ENCODE measurements around the gene UGDH. TPM values are rescaled to one million over a fixed set of nuclear protein-coding genes. Genes with fewer than 3 reads are reported as not detected.

Gene UGDH
- total RNA-seq, result 10 to 100 TPM; 28.2 to 79.6 TPM

DNA sequence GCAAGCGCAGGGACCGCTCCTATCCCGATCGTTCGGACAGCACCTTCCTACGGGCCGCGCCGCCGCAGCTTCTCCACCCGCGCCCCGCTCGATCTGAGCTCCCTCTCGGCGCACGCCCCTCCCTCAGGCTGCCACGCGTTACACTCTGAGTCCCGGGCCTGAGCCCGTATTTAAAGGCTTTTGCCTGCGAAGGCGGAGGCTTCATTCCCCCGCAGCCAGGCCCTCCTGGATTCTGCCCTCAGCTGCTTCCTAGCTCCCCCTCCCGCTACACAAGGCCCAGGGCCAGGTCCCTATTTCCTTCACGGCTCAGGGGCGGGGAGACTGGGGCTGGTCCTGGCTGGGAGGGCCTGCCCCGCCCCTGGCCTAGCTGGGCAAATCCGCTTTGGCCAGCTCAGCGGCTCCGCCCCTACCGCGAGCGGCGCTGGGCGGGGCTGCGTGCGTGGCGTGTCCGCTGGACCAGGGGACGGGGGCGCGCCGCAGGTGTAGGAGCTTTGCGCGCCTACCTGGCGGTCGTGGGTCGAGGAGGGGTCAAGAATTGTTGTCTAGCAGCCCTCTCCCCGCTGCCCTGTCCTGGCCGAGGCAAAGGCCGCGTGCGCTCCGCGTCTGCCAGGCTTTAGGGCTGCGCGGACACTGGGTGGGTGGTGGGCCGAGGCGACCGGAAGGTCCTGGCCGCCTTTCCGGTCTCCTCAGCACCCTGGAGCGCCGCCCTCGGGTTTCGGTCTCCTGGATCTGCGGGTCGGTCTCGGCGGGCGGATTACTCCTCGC, at the start of gene UGDH:
UGDH (minus strand) TSS at position 144 of the 765 bp plus-strand sequence. CDS start 5,927 bp downstream, outside the sequence.

DNA sequence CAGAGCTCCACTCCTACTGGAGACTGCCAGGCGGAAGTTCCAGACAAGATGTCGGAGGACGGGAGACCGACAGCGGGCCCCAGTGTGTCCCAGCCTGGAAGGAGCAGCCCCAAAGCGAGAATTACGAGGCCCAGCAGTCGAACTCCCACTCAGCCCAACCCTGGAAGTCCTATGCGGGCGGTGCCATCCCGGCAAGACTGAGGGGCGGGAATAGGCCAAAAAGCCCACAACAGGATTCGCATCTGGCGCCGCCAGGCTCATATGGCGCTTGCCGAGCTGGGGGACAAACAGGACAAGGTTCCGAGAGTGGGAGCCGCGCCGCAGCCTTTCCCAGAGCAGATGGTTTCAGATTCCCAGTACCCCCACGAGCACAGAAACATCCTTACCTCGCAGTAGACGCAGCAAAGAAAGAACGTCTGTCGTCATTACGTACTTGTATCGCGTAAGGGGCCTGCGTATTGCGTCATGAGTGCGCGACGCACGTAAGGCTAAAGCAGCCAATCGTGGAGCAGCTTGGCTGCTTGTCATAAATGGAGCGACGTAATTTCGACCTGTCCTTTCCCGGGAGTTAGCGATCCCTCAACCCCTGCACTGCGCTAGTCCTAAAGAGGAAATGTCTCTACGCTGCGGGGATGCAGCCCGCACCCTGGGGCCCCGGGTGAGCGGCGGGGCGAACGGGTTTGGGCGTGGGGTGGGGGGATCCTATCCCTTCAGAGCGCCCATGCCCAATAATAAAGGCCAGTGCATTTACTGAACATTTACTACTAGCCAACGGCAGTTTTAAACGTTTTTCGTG, 68.5 kb downstream of the UGDH start, which contains the start of the genes LIAS and RPL9:
LIAS (plus strand) TSS at position 552 of the 796 bp plus-strand sequence; CDS start at position 614, 62 bp downstream.
RPL9 (minus strand) TSS at position 418 of the 796 bp plus-strand sequence. CDS start 483 bp downstream, outside the sequence.

Other genes starting within 250 kb of the UGDH start
- gene RFC1, start 161.1 kb downstream of the UGDH start, total RNA-seq, result 10 to 100 TPM; 34.4 to 50.0 TPM
- under 1 TPM in 1 of 2 donors, not detected in 1; under 0.01 TPM for gene KLB, start 120.5 kb downstream of the UGDH start, total RNA-seq
- 1,000 to 10,000 TPM in 1 of 2 donors, 100 to 1,000 TPM in 1; 657 to 1,236 TPM for gene RPL9, start 68.5 kb downstream of the UGDH start, total RNA-seq
- 10 to 100 TPM in 1 of 2 donors, 1 to 10 TPM in 1; 7.2 to 12.7 TPM for gene LIAS, start 68.4 kb downstream of the UGDH start, total RNA-seq
- 10 to 100 TPM; 11.7 to 12.0 TPM for gene SMIM14, start 111.4 kb upstream of the UGDH start, total RNA-seq
- gene UBE2K, start 170.7 kb upstream of the UGDH start, total RNA-seq, result 10 to 100 TPM; 12.4 to 17.3 TPM

Measured in melanocyte of skin (primary cell).